Fibroblast of the aortic adventitia (primary cell): ENCODE data around the gene MYL6B. TPM values are rescaled to one million over a fixed set of nuclear protein-coding genes. Genes with fewer than 3 reads are reported as not detected.
A peak's percentile ranks its signal among the peaks of the same experiment; 100 is the strongest.
"Not testable (repeated sequence)": the region's sequence is repeated elsewhere in the genome, so short reads cannot be mapped to it uniquely, and the experiment has no call there.

Experiments
- DNase-seq: peaks from one replicate; pipeline ENCODE4 v3.0.0-alpha.2; 2010; ENCODE audit warnings: low read depth
- H3K4me3 ChIP-seq: 2 replicates; pipeline ENCODE4 v1.5.1; 2011; ENCODE audit warnings: low read depth, mild to moderate bottlenecking, control low read depth, low read length, moderate library complexity
- CTCF ChIP-seq: IDR thresholded peaks from 2 replicates; pipeline ENCODE4 v1.5.1; 2011; ENCODE audit warnings: mild to moderate bottlenecking, low read length, control low read depth, inconsistent platforms; ENCODE audit not compliant: insufficient read depth
- total RNA-seq: library from RNA; depleted of rRNA; stranded (reverse); fragments of >200 nt; gene quantifications from 2 replicates; pipeline ENCODE4 v1.2.3, GENCODE V29; 2012; ENCODE audit warnings: low replicate concordance

Gene MYL6B
- total RNA-seq, 1 donor: 74.2 TPM

- H3K4me3 ChIP-seq: peak overlapping the region; percentile 75
- no peak for TF ChIP-seq CTCF
- DNase-seq: no peak
Measured at GRCh38 chr12:56153678-56154065, 1.3 kb downstream of the MYL6B start.

- no peak for DNase-seq
- no peak overlapping the region for H3K4me3 ChIP-seq
- TF ChIP-seq CTCF: no peak
Measured at GRCh38 chr12:56154246-56154771, 1.9 kb downstream of the MYL6B start.

- H3K4me3 ChIP-seq: no peak overlapping the region
- DNase-seq: no peak
- no peak for TF ChIP-seq CTCF
Measured at GRCh38 chr12:56154818-56155217, 2.4 kb downstream of the MYL6B start.

- TF ChIP-seq CTCF: no peak
Measured at GRCh38 chr12:56155256-56155845, 3.0 kb downstream of the MYL6B start.

GRCh38 chr12:56156464-56157200 lies 4.2 kb downstream of the MYL6B start:
- not testable (repeated sequence) for H3K4me3 ChIP-seq, DNase-seq

More at GRCh38 chr12:56155256-56155845, 3.0 kb downstream of the MYL6B start:
- H3K4me3 ChIP-seq: no peak overlapping the region
- no peak for DNase-seq

GRCh38 chr12:56157201-56158028 lies 5.0 kb downstream of the MYL6B start:
- peak; percentile 86 for DNase-seq
- peak; percentile 77 for TF ChIP-seq CTCF

More at GRCh38 chr12:56157201-56158028, 5.0 kb downstream of the MYL6B start:
- H3K4me3 ChIP-seq: peak overlapping the region; percentile 98
